GM19351 (cell line): ENCODE data around the gene YEATS4.

Experiments used
- ATAC-seq: cut with Tn5 transposase; IDR thresholded peaks from one replicate; pipeline ENCODE4 v1.9.1; 2021; ENCODE audit warnings: mild to moderate bottlenecking, moderate library complexity; ENCODE audit not compliant: unreplicated experiment

The YEATS4 gene

GRCh38 chr12:69430942-69431590, 71.5 kb downstream of the YEATS4 start:
- ATAC-seq = no peak

- no peak for ATAC-seq
These were observed 72.2 kb downstream of the YEATS4 start for GRCh38 chr12:69431591-69432222.

GRCh38 chr12:69433653-69434052, 74.1 kb downstream of the YEATS4 start:
- no peak for ATAC-seq

GRCh38 chr12:69435644-69436043, 76.1 kb downstream of the YEATS4 start:
- no peak for ATAC-seq

- ATAC-seq = no peak
These were observed 77.5 kb downstream of the YEATS4 start for GRCh38 chr12:69437073-69437472.

- ATAC-seq = no peak
These were observed 79.0 kb downstream of the YEATS4 start for GRCh38 chr12:69438539-69438938.

- ATAC-seq = no peak
These were observed 80.5 kb downstream of the YEATS4 start for GRCh38 chr12:69440016-69440415.
